SIG-M5 treated with dmso at 0.1 percent for 504 hours (cell line): ENCODE results near the gene DHCR24.
A peak's percentile ranks its signal among the peaks of the same experiment; 100 is the strongest.

Experiments used
- DNase-seq: peaks from one replicate; lab custom pipeline; 2025; ENCODE audit not compliant: unreplicated experiment; lab: John Stamatoyannopoulos, UW

The DHCR24 gene

GRCh38 chr1:54865238-54866073 lies 21.5 kb downstream of the DHCR24 start:
- DNase-seq, result no peak

GRCh38 chr1:54864460-54865208 lies 22.4 kb downstream of the DHCR24 start:
- DNase-seq, result no peak

DNA sequence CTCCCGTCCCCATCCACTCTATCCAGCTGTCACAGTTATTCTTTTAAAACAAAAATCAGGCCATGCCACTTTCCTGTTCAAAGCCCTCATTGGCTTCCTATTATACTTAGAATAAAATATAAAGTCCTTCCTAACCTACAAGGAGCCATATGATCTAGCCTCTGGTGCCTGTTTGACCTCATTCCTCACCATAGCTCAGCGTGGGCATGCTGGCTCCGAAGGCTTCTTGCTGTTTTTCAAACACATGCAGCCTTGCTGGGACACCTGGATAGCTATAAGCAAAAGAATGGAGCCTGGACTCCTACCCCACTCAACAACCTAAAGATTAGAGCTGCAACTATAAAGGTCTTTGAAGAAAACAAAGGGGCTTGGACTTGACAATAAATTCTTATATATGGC lies 23.7 kb downstream of the DHCR24 start:
- DNase-seq, result no peak

- peak; percentile 77 for DNase-seq
Observed at GRCh38 chr1:54861070-54861761, 25.8 kb downstream of the DHCR24 start.

DNA sequence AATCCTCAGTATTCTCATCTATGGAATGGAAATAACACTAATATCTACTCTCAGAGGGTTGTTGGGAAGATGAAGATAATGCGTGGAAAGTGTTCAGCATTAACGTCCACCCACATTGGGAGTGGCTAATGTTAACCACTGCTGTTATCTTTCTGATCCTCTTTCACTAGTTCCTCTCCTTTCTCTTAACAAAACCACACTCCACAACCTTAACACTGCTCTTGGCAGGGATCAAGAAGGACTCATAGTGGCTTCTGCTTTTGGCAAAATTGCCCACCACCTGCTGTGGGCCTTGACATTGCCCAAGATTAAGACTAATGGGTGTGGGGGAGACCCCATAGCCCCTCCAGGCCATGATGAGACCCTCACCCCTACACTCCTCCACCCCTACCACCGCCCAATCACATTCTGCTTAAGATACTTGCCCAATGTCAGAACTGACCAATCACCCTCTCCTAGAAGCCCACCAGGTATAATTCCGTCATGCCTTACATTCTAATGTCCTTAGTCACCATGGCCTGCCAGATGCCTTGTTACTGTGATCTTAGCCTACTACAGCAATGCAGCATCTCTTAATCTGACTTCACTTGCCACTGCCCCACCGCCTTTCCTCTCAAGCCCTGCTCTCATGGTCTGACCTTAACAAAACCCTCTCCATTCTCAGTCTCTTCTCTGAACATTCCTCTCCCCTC lies 27.1 kb downstream of the DHCR24 start:
- DNase-seq, result peak; percentile 72

- no peak for DNase-seq
Observed at GRCh38 chr1:54857746-54858561, 29.0 kb downstream of the DHCR24 start.

DNA sequence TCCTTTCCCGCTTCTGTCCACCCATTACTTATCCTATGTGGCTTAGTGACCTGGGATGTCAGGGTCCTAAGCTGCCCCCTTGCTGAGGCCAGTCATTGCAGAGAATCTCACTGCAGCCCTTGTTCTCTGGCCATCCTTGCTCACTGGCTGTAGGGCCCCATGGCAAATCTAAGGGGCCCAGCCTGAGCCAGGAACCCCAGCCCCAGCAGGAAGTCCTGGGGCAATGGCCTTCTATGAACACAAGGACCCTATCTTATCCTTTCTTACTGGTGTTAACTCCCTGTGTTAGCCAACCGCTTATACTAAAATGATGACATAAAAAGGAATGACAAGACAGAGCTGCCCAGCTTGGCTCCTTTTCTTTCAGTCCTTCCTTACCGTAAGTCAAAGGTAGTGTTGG lies 29.9 kb downstream of the DHCR24 start:
- DNase-seq, result no peak

DNA sequence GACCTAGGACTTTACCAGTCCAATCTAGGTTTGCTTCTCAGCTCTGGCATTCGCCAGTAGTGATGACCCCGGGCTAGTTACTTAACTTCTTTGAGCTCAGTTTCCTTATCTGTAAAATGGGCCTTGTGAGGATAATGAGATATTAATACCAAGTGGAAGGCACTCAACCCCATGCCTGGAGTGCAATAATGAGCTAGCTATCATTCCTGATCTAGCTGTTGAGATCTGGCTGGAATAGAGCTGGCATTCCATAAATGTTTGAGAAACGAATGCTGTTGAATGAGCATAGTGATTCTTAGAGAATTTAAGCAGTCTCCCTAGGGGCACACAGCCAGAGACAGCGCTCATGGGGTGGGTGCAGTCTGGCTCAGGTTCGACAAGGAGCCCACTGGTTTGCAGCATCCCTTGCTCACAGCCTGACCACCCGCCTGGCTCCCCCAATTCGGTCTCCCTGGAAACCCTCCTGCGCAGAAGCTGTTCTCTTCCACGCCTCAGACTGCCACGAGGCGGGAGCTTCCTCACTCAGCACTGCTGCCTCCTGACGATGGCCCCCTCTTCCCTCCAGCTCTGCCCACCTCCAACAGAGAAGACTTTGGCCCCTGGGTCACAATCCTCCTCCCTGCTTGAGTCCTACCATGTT lies 32.5 kb downstream of the DHCR24 start:
- no peak for DNase-seq

GRCh38 chr1:54853793-54854370 lies 33.1 kb downstream of the DHCR24 start:
- no peak for DNase-seq

- no peak for DNase-seq
Observed at GRCh38 chr1:54853096-54853792, 33.8 kb downstream of the DHCR24 start.

- DNase-seq, result no peak
Observed at GRCh38 chr1:54851936-54852524, 35.0 kb downstream of the DHCR24 start.

DNA sequence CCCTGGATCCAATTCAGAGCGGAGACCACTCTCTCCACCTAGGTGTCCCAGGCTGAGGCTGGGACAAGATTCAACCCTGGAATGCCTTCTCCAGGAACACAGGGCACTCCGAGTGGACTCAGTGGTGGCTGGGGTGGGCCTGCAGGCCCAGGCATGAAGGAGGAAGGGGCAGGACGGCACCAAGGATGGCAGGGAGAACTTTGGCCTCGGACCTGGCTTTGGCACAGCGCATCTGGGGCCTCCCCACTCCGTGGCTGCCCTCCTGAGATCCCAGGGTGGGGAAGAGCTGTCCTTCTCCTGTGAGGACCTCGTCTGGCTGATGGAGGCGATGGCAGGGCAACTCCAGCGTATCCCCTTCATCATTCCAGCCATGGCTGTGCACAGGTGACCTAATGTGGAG lies 35.6 kb downstream of the DHCR24 start:
- DNase-seq, result no peak

- peak; percentile 86 for DNase-seq
Observed at GRCh38 chr1:54850737-54851136, 36.3 kb downstream of the DHCR24 start.

GRCh38 chr1:54850069-54850730 lies 36.8 kb downstream of the DHCR24 start:
- DNase-seq, result no peak

DNA sequence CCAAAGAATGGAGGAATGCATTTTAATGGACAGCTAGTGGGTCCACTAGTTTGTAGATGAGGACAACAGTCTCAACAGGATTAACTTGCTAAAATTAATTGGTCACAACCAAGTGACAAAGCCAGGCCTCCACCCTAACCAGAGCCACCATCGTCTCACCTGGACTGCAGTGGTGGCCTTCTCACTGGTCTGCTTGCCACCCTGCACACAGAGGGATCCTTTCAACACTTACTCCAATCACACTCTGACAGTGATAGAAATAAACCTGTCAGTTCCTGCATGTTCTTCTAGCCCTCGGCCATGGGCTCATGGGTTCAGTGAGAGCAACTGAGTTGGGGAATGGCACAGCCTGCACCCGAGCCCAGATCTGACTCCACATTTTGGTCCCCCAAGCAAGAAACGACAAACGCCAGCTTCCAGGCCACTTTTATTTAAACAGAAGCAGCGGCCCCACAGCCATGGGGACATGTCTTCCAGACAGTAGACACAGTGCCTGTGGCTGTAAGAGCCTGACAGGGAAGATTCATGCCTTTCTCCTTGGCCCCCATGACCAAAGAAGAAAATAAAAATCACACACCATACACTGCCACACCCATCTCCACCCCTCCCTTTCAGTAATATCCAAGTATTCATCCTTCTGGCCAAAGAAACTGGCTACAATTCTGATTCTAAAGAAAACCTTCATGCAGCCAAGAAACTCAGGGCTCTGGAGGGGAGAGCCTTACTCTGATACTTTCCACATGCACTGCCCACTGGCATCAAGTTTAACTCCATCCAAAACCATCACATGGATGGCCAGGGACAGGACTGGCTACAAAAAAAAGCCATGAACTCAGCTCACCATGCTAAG lies 37.6 kb downstream of the DHCR24 start:
- DNase-seq, result no peak

- no peak for DNase-seq
Observed at GRCh38 chr1:54848134-54848948, 38.7 kb downstream of the DHCR24 start.
